Prostate gland (tissue), 2 donors: ENCODE data around the gene LAMA1.

Source experiments
- CTCF ChIP-seq, 4 experiments: fragments of 200-600 bp in 2 of 4; fragments of 450-650 bp in 2 of 4; sonication (generic) in 2 of 4; IDR thresholded peaks; 1 replicate in 3 of 4; 2 replicates in 1 of 4; pipeline ENCODE4 v1.5.1; 2016 to 2019; ENCODE audit warnings: antibody characterized with exemption in 4 of 4, mild to moderate bottlenecking in 2 of 4, moderate library complexity in 2 of 4
- POLR2A ChIP-seq: fragments of 450-650 bp; IDR thresholded peaks from one replicate; pipeline ENCODE4 v1.6.1; 2016; ENCODE audit warnings: antibody characterized with exemption, mild to moderate bottlenecking
- POLR2AphosphoS5 ChIP-seq: sonication (generic); formaldehyde crosslinking; IDR thresholded peaks from one replicate; pipeline ENCODE4 v1.6.1; 2017; ENCODE audit warnings: antibody characterized with exemption

DNA sequence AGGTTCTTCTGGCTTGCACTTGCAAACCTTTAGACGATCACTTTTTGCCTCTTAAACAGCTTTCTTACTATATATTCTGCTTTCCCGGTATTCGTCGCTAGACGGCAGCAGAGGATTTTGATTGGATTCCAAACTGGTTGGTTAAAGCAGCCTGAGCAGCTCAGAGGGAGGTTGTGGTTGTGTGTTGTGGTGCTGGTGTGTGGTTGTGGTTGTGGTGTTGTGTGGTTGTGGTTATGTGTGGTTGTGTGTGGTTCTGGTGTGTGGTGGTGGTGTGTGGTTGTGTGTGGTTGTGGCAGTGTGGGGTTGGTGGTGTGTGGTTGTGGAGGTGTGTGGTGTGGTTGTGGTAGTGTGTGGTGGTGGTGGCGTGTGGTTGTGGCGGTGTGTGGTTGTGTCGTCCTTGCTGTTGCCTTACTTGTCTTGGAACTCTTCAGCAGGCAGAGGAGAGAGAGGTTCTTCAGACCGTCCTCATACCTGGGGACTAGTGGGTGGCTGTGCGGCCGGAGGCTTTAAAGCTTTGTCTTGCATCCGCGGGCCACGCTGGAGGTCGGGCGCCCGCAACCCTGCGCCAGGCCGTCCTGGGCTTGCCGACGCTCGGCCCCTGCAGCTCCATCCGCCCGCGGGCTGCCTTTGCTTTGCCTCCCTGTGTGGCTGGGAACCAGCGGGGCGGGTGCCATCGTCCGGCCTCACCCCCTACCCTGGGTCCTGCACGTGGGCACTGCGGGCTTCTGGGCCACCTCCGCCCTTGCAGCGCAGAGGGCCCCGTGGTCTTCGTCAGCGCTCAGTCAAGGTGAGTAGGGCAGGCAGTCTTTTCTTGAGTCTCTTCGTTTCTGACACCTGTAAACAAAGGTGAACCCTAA, 197.3 kb downstream of the LAMA1 start:
- TF ChIP-seq CTCF (IDR thresholded peaks at IDR 0.05), result peak; percentile 34 to 79 (median 70)
- no peak for TF ChIP-seq POLR2AphosphoS5
- TF ChIP-seq POLR2A, result no peak
